ENCODE results near the gene FKBP1B. TPM values are rescaled to one million over a fixed set of nuclear protein-coding genes. Genes with fewer than 3 reads are reported as not detected.

Gene FKBP1B
- polyA plus RNA-seq, 1 of the 3 experiments (the other 2 are of a cell fraction): 69.7 TPM

DNA sequence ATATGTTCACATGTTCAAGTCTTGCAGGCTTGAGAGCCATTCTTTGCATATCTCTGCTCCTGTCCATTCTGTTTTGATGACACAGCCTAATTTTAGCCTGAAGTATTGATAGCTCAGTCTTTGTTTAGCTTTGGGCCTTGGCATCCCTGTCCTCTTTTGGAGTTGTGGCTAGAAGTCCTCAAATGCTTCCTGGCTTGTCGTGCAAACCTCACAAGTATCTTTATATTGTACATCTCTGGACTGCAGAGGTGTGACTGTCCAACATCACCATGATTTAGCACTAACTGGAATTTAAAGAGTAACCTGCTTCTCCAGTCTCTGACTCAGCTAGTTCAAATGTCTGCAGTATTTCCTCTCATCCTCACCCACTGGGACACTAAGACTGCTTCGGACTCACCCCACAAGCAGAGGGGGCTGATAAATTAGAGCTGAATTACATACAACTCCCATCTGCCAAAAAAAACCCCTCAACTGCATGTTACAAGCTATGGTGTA is 61.9 kb downstream of the FKBP1B start:
- Histone ChIP-seq H3K79me2 (ENCODE audit: insufficient read depth) (no peaks in the 10 kb centered on the region), H2AFZ (ENCODE audit: low read depth) (no peak overlapping the region), H3K9me3 (peaks cover 13% of the 10 kb centered on the region; the same call in 1 of the 2 replicates), H3K4me3 (ENCODE audit: low read depth in 2 of 2, low read length in 1 of 2) (no peak overlapping the region), H3K27me3 (ENCODE audit: insufficient read depth) (no peaks in the 10 kb centered on the region), H3K9ac (no peak overlapping the region), H4K20me1 (ENCODE audit: insufficient read depth) (no peaks in the 10 kb centered on the region), H3K9me2 (no peaks in the 10 kb centered on the region), H3K4me1 (ENCODE audit: control insufficient read depth in 1 of 2, insufficient read depth in 2 of 2, low read depth in 1 of 2, low read length in 1 of 2) (0 out of 4 replicates have a peak, but pooled peaks cover 0 to 6% of the 10 kb centered on the region in 2 experiments), H3K27ac (ENCODE audit: low read depth in 2 of 2, low read length in 1 of 2) (peak overlapping the region in 1 of 2 experiments; percentile 1; a peak in 1 of 4 replicates), H3K36me3 (replicated peaks in 1 of 2; ENCODE audit: control insufficient read depth in 1 of 2, insufficient read depth in 2 of 2, low read length in 1 of 2) (no peaks in the 10 kb centered on the region), H3K4me2 (no peak overlapping the region), H3F3A (replicated peaks; ENCODE audit: insufficient read depth) (peaks cover 6% of the 10 kb centered on the region)
- CTCF ChIA-PET: interaction anchor here (1.4 to 1.5 kb wide), 2 partner anchors 28 to 185 kb away, joined by 4 to 6 read pairs; partner anchors contain the start of genes ATAD2B and TP53I3
- 42% methylated on average over 2 of the region's 2 CpGs for WGBS (ENCODE audit: low lambda C conversion rate)
- POLR2A ChIA-PET: interaction anchor here (0.5 to 1.7 kb wide), 2 partner anchors 28 to 265 kb away, joined by 3 to 6 read pairs; no protein-coding TSS in a partner anchor
- 0 out of 2 replicates have a peak, but pooled peaks have one; percentile 2 for TF ChIP-seq FOSL2 (IDR thresholded peaks at IDR 0.05; ENCODE audit: borderline replicate concordance, low read depth)
- TF ChIP-seq, protein P1, sequence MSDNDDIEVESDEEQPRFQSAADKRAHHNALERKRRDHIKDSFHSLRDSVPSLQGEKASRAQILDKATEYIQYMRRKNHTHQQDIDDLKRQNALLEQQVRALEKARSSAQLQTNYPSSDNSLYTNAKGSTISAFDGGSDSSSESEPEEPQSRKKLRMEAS (IDR thresholded peaks at IDR 0.05; ENCODE audit: low read depth): no peak
- TF ChIP-seq FOXJ3 (CRISPR knock-in tag; IDR thresholded peaks at IDR 0.05): no peak
- TF ChIP-seq, protein P2, sequence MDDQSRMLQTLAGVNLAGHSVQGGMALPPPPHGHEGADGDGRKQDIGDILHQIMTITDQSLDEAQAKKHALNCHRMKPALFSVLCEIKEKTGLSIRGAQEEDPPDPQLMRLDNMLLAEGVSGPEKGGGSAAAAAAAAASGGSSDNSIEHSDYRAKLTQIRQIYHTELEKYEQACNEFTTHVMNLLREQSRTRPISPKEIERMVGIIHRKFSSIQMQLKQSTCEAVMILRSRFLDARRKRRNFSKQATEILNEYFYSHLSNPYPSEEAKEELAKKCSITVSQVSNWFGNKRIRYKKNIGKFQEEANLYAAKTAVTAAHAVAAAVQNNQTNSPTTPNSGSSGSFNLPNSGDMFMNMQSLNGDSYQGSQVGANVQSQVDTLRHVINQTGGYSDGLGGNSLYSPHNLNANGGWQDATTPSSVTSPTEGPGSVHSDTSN (IDR thresholded peaks at IDR 0.05): 0 out of 2 replicates have a peak, but pooled peaks have one; percentile 8
- no peak for TF ChIP-seq NRF1 (IDR thresholded peaks at IDR 0.05; ENCODE audit: low read depth, low read length)
- TF ChIP-seq EP300 (IDR thresholded peaks at IDR 0.05; ENCODE audit: borderline replicate concordance in 1 of 2, low read depth in 1 of 2, low read length in 1 of 2): no peak
- TF ChIP-seq, protein P3, sequence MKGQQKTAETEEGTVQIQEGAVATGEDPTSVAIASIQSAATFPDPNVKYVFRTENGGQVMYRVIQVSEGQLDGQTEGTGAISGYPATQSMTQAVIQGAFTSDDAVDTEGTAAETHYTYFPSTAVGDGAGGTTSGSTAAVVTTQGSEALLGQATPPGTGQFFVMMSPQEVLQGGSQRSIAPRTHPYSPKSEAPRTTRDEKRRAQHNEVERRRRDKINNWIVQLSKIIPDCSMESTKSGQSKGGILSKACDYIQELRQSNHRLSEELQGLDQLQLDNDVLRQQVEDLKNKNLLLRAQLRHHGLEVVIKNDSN (IDR thresholded peaks at IDR 0.05; ENCODE audit: borderline replicate concordance, low read depth): no peak
- TF ChIP-seq, protein P4, sequence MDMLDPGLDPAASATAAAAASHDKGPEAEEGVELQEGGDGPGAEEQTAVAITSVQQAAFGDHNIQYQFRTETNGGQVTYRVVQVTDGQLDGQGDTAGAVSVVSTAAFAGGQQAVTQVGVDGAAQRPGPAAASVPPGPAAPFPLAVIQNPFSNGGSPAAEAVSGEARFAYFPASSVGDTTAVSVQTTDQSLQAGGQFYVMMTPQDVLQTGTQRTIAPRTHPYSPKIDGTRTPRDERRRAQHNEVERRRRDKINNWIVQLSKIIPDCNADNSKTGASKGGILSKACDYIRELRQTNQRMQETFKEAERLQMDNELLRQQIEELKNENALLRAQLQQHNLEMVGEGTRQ (IDR thresholded peaks at IDR 0.05; ENCODE audit: borderline replicate concordance, low read depth, low read length): no peak
- DNase-seq: no peak

Small RNA genes lying within 50 kb of the gene (small RNA-seq; reads per million reads assigned to genes)
- 0 reads per million in 7 experiments for gene RNU6-370P

Other genes starting within 250 kb of the FKBP1B start
- gene ATAD2B, start 122.6 kb upstream of the FKBP1B start, polyA plus RNA-seq (2012; rRNA removed): 1.3 and 1.7 TPM in 2 replicates
- gene UBXN2A, start 109.3 kb upstream of the FKBP1B start, polyA plus RNA-seq (2012; rRNA removed): 5.8 and 7.1 TPM in 2 replicates
- 0.16 TPM in 1 of 2 replicates, not detected in the other for gene MFSD2B, start 39.7 kb upstream of the FKBP1B start, polyA plus RNA-seq (2012; rRNA removed)
- 7.1 and 11.9 TPM in 2 replicates for gene WDCP, start 2.4 kb upstream of the FKBP1B start, polyA plus RNA-seq (2012; rRNA removed)
- gene SF3B6, start 26.6 kb downstream of the FKBP1B start, polyA plus RNA-seq (2012; rRNA removed): 275 and 295 TPM in 2 replicates
- 110 and 116 TPM in 2 replicates for gene TP53I3, start 35.1 kb downstream of the FKBP1B start, polyA plus RNA-seq (2012; rRNA removed)
- 0.54 and 0.61 TPM in 2 replicates for gene PFN4, start 73.6 kb downstream of the FKBP1B start, polyA plus RNA-seq (2012; rRNA removed)
- 5.3 and 6.8 TPM in 2 replicates for gene FAM228B, start 73.7 kb downstream of the FKBP1B start, polyA plus RNA-seq (2012; rRNA removed)
- 0.10 and 0.13 TPM in 2 replicates for gene FAM228A, start 125.3 kb downstream of the FKBP1B start, polyA plus RNA-seq (2012; rRNA removed)